ENCODE results near the gene OR3A2.

DNA sequence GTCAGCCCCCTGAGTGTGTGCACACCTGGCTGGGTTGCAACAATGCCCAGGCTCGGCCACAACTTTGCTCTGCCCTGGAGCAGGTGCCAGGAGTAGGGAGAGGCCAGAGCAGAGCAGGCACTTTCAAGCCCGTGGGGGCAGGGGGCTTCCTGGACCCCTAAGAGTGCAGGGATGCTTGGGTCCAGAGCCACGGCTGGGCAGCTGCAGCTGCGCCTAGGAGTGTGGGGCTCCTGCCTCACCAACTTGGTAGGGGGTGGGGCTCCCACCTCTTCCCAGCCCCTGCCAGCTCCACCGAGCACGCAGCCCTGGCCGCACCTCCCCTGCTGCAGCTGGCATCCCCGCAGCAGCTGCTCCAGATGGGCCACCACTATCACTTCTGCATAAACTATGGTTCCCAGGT lies 7.8 kb downstream of the OR3A2 start:
- TF ChIP-seq CTCF (IDR thresholded peaks at IDR 0.05) (no peak), EZH2 (IDR thresholded peaks at IDR 0.05) (no peak)
